ENCODE measurements around the gene CRHR2.

The CRHR2 gene

DNA sequence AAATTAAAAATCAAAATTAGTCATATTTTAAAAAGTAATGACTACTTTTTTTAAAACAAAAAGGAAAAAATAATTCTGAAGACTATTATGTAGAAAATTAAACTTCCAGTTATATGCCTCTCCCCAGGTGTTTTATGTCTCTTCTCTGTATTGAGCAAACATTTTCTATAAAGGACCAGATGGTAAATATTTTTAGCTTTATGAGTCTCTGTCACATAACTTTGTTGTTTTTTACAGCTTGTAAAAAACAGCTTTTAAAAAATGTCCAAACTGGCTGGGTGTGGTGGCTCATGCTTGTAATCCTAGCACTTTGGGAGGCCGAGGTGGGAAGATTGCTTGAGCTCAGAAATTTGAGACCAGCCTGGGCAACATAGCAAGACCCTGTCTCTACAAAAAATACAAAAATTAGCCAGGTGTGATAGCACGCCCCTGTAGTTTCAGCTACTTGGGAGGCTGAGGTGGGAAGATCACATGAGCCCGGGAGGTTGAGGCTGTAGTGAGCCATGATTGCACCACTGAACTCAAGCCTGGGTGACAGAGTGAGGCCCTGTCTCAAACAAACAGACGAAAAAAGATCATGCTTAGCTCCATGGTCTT lies 64.1 kb downstream of the CRHR2 start:
- no peak for DNase-seq (ENCODE audit: low read depth in 2 of 2)

DNA sequence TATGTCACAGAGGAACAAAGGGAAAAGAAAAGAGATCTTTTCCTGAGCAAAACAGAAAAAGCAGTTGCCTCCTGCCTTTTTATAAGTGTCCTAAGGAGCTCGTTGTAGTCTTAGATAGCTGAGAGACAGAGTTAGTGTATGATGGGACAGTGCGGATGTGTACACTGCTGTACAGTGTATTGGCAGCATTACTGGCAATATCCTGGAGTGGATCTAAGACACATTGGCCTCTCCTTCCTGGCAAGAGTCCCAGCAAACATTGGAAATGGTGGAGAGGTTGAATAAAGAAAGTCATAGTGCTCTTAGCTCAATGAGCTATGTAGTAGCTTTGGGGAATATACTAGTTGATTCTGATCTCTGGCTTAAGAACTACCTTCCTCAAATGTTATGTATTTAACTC lies 64.9 kb downstream of the CRHR2 start:
- no peak for DNase-seq (ENCODE audit: low read depth in 2 of 2)

DNA sequence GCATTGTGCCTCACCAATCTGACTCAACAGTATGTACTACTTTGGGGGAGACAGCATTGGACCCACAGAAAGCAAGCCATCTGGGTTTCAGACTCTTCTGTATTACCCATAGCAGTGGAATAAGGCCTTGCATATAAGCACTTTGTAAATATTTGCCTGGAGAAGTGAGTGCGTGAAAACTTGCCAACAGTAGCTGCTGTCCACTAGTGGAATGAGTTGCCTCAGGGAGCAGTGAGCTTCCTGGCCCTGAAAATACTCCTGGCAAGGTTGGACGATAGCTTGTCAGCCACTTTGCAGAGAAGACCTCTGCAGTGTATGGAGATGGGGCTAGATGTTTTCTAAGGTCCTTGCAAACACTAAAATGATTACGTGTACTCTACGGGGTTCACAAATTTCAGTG lies 65.9 kb downstream of the CRHR2 start:
- no peak for DNase-seq (ENCODE audit: low read depth in 2 of 2)

DNA sequence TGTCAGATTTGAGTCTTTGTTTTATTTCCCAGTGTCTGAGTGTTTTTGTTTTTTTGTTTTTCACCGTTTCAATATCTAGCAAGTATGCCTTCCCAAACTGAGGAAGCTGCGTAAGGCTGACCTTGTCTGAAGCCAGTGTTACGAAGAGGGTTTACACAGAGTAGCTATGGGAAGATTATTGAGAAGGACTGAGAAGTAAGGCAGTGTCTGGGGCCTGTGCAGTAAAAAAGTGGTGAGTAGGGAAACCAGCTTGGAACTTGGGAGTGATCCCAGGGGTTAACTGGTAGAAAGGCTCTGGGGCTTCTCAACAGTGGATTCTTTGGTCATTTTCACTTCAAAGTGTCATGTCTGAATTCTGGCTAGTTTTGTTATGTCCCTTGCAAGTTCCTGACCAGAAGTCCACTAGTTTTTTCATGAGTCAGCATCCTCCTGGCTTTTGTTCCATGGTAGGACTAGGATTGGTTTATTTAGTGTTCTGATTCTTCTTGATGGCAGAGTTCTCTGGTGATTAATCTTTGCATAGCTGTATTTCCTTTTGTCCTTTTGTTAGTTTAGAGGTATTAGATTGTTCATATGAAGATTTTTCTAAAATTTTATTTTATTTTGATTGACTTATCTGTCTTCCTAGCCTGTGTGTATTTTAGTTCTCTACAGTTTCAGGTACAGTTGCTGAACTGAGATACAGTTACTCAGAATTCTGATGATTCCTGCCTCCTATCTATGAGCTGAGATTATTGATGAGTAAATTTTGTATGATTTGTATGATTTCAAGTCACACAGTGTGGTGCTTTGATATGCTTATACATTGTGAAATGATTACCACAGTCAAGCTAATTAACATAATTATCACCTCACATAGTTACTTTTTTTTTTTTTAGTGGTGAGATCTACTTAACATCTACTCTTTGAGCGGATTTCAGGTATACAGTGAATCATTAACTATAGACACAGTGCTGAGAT lies 68.6 kb downstream of the CRHR2 start:
- DNase-seq (ENCODE audit: low read depth in 2 of 2): no peak

DNA sequence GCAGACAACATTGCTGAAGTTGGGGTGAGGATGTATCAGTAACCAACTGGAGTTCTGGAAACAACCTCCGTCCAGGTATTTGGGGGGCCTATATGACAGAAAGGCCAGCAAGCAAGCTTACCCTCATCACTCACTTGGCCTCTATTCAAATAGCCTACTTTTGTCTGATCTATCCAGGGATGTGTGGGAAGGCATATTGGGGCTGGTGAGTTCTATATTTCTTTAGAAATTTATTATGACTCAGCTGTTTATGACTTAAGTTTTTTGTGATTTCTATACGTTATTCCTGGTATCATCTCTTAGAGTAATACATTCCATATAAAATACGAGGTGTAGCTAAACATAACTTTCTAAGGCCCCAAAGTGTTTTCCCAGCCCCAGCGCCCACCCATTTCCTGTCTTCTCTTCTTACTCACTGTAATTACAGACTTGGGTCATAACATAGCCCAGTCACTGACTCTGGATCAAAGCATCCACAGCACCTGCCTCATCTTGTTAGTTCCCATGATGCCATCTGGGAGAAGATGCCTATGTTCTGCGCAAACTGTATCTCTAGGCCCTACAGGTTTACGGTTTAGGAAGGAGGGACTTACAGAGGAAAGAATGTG lies 69.5 kb downstream of the CRHR2 start:
- DNase-seq (ENCODE audit: low read depth in 2 of 2): no peak

DNA sequence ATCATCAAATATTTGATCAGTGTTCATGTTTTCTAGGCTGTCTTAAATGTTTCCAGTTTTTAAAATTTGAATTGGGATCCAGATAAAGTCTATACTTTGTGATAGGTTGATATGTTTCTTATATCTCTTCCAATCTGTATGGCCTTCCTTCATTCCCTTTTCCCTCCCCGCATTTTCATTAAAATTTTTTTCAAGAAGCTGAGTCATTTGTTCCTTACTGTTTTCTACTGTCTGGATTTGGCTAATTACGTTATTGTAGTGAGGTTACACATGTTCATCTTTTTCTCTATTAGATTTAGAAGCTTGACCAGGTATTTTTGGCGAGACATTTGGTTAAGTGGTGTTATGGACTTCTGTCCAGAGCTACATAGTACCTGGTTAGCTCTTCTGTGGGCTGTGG lies 76.4 kb downstream of the CRHR2 start:
- no peak for DNase-seq (ENCODE audit: low read depth in 2 of 2)

DNA sequence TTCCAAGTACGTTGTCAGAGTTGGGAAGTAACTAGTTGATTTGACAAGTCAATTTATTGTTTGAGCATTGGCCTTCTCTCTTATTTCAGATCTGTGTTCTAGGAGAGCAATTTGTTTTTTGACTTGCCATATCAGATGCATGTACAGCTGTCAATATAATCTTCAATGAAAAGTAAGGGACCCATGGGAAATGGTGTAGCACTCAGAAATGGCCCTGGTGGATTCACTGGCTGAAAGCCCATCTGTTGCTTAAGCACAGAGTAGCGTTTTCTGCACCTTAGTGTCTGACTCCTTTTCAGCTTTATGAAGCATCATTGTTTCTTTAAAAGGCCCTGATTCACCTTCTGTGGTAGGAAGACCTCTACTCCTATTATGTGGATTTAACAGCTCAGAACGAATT lies 77.4 kb downstream of the CRHR2 start:
- no peak for DNase-seq (ENCODE audit: low read depth in 2 of 2)

All from stimulated activated CD4-positive, alpha-beta T cell treated with anti-CD3 and anti-CD28 coated beads, Interleukin-1b, Interleukin-23, amount 100 ng/mL, for 4 hours (primary cell).